Measurements from ENCODE around the gene CLIC3. TPM values are rescaled to one million over a fixed set of nuclear protein-coding genes. Genes with fewer than 3 reads are reported as not detected.

CLIC3 gene
- total RNA-seq, 1 experiment from 2014 or later = not detected

DNA sequence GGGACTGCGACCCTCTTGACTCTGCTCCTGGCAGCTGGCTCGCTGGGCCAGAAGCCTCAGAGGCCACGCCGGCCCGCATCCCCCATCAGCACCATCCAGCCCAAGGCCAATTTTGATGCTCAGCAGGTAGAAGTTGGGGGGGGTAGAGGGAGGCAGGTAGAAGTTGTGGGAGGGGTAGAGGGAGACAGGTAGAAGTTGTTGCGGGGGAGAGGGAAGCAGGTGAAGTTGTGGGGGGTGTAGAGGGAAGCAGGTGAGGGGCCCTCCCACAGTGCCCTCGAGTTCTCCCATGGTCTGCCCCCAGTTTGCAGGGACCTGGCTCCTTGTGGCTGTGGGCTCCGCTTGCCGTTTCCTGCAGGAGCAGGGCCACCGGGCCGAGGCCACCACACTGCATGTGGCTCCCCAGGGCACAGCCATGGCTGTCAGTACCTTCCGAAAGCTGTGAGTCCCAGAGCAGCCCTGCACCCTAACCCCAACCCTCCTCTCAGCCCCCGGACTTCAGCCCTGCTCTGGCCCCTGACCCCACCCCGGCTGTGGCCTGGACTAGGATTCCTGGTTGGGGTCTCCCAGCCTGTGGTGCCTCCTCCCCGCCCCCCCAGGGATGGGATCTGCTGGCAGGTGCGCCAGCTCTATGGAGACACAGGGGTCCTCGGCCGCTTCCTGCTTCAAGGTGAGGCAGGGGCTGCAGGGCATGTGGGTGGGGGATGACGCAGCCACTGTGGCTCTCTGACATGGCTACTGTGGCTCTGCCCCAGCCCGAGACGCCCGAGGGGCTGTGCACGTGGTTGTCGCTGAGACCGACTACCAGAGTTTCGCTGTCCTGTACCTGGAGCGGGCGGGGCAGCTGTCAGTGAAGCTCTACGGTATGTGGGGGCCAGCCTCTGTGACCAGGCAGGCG lies 50.8 kb downstream of the CLIC3 start:
- Histone ChIP-seq H3K27me3 (replicated peaks; ENCODE audit: insufficient read depth, low read depth, low read length, poor library complexity) (no peaks in the 10 kb centered on the region), H3K9me3 (ENCODE audit: low read depth, low read length, poor library complexity, severe bottlenecking) (no peaks in the 10 kb centered on the region), H3K4me1 (ENCODE audit: insufficient read depth, low read length, poor library complexity, severe bottlenecking) (no peaks in the 10 kb centered on the region), H3K36me3 (ENCODE audit: insufficient read depth, low read length, poor library complexity, severe bottlenecking) (peaks cover 23% of the 10 kb centered on the region), H3K27ac (ENCODE audit: low read depth, low read length, poor library complexity, severe bottlenecking) (no peak overlapping the region), H3K4me3 (ENCODE audit: low read depth, low read length, poor library complexity, severe bottlenecking) (no peak overlapping the region)
- TF ChIP-seq, protein P1, sequence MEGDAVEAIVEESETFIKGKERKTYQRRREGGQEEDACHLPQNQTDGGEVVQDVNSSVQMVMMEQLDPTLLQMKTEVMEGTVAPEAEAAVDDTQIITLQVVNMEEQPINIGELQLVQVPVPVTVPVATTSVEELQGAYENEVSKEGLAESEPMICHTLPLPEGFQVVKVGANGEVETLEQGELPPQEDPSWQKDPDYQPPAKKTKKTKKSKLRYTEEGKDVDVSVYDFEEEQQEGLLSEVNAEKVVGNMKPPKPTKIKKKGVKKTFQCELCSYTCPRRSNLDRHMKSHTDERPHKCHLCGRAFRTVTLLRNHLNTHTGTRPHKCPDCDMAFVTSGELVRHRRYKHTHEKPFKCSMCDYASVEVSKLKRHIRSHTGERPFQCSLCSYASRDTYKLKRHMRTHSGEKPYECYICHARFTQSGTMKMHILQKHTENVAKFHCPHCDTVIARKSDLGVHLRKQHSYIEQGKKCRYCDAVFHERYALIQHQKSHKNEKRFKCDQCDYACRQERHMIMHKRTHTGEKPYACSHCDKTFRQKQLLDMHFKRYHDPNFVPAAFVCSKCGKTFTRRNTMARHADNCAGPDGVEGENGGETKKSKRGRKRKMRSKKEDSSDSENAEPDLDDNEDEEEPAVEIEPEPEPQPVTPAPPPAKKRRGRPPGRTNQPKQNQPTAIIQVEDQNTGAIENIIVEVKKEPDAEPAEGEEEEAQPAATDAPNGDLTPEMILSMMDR (conservative IDR thresholded peaks at IDR 0.05; ENCODE audit: low read depth, low read length) = no peak
- TF ChIP-seq EZH2 (IDR thresholded peaks at IDR 0.05; ENCODE audit: borderline replicate concordance, low read depth, low read length, poor library complexity, severe bottlenecking) = no peak
- ChIA-PET CTCF (interaction anchor here (0.6 kb wide), 1 partner anchor 37 kb away, joined by 4 read pairs; no protein-coding TSS in a partner anchor), POLR2A (ENCODE audit: low non-redundant PET) (no interaction called here)
- no TSS peak for BruUV-seq (replicated peaks)
- intact Hi-C loops (cut with micrococcal nuclease; ENCODE audit: unreplicated experiment) = no loop called here
- no peak for DNase-seq (ENCODE audit: low spot score)

Other genes starting within 250 kb of the CLIC3 start
- gene LCN6, start 248.0 kb downstream of the CLIC3 start, total RNA-seq (2021) = not detected in 2 replicates
- not detected in 2 replicates for gene LCN8, start 238.3 kb downstream of the CLIC3 start, total RNA-seq (2021)
- gene LCN15, start 232.1 kb downstream of the CLIC3 start, total RNA-seq (2021) = not detected in 2 replicates
- 32.7 and 39.5 TPM in 2 replicates for gene TMEM141, start 205.2 kb downstream of the CLIC3 start, total RNA-seq (2021)
- gene CCDC183, start 200.2 kb downstream of the CLIC3 start, total RNA-seq (2021) = 0.46 TPM in 1 of 2 replicates, not detected in the other
- gene RABL6, start 188.6 kb downstream of the CLIC3 start, total RNA-seq (2021) = 208 and 210 TPM in 2 replicates
- 1.8 and 2.0 TPM in 2 replicates for gene AJM1, start 154.1 kb downstream of the CLIC3 start, total RNA-seq (2021)
- gene PHPT1, start 147.2 kb downstream of the CLIC3 start, total RNA-seq (2021) = 94.7 and 109 TPM in 2 replicates
- 7.9 and 10.1 TPM in 2 replicates for gene MAMDC4, start 144.2 kb downstream of the CLIC3 start, total RNA-seq (2021)
- 321 and 330 TPM in 2 replicates for gene EDF1, start 130.3 kb downstream of the CLIC3 start, total RNA-seq (2021)
- gene TRAF2, start 110.1 kb downstream of the CLIC3 start, total RNA-seq (2021) = 29.2 and 33.2 TPM in 2 replicates
- 76.7 and 81.8 TPM in 2 replicates for gene FBXW5, start 51.8 kb downstream of the CLIC3 start, total RNA-seq (2021)
- 0.74 and 0.75 TPM in 2 replicates for gene C8G, start 51.3 kb downstream of the CLIC3 start, total RNA-seq (2021)
- gene LCN12, start 44.3 kb downstream of the CLIC3 start, total RNA-seq (2021) = 1.1 TPM in 1 of 2 replicates, not detected in the other
- gene PTGDS, start 19.1 kb downstream of the CLIC3 start, total RNA-seq (2021) = not detected in 2 replicates
- gene LCNL1, start 13.6 kb downstream of the CLIC3 start, total RNA-seq (2021) = not detected in 2 replicates
- 91.5 and 99.5 TPM in 2 replicates for gene PAXX, start 4.1 kb downstream of the CLIC3 start, total RNA-seq (2021)
- 27.8 and 38.9 TPM in 2 replicates for gene ABCA2, start 31.7 kb upstream of the CLIC3 start, total RNA-seq (2021)
- gene FUT7, start 35.5 kb upstream of the CLIC3 start, total RNA-seq (2021) = not detected in 2 replicates
- 73.9 and 81.4 TPM in 2 replicates for gene NPDC1, start 49.6 kb upstream of the CLIC3 start, total RNA-seq (2021)
- not detected in 2 replicates for gene ENTPD2, start 57.5 kb upstream of the CLIC3 start, total RNA-seq (2021)
- gene SAPCD2, start 74.0 kb upstream of the CLIC3 start, total RNA-seq (2021) = 30.6 and 33.7 TPM in 2 replicates
- gene UAP1L1, start 80.9 kb upstream of the CLIC3 start, total RNA-seq (2021) = 11.2 and 13.0 TPM in 2 replicates
- gene MAN1B1, start 90.4 kb upstream of the CLIC3 start, total RNA-seq (2021) = 48.6 and 54.9 TPM in 2 replicates
- 120 and 122 TPM in 2 replicates for gene DPP7, start 118.2 kb upstream of the CLIC3 start, total RNA-seq (2021)
- gene GRIN1, start 142.6 kb upstream of the CLIC3 start, total RNA-seq (2021) = 0.17 and 0.52 TPM in 2 replicates
- gene LRRC26, start 173.5 kb upstream of the CLIC3 start, total RNA-seq (2021) = not detected in 2 replicates
- not detected in 2 replicates for gene TMEM210, start 175.5 kb upstream of the CLIC3 start, total RNA-seq (2021)
- gene ANAPC2, start 192.0 kb upstream of the CLIC3 start, total RNA-seq (2021) = 49.6 and 54.1 TPM in 2 replicates
- 86.8 and 87.3 TPM in 2 replicates for gene SSNA1, start 192.1 kb upstream of the CLIC3 start, total RNA-seq (2021)
- 23.0 and 25.7 TPM in 2 replicates for gene TPRN, start 204.2 kb upstream of the CLIC3 start, total RNA-seq (2021)
- 37.5 and 41.8 TPM in 2 replicates for gene TMEM203, start 209.1 kb upstream of the CLIC3 start, total RNA-seq (2021)
- 40.2 and 41.5 TPM in 2 replicates for gene NDOR1, start 209.1 kb upstream of the CLIC3 start, total RNA-seq (2021)
- gene RNF208, start 225.7 kb upstream of the CLIC3 start, total RNA-seq (2021) = 13.7 and 20.2 TPM in 2 replicates
- gene CYSRT1, start 228.6 kb upstream of the CLIC3 start, total RNA-seq (2021) = 0.37 TPM in 1 of 2 replicates, not detected in the other
- gene RNF224, start 230.9 kb upstream of the CLIC3 start, total RNA-seq (2021) = 0.17 TPM in 1 of 2 replicates, not detected in the other
- not detected in 2 replicates for gene SLC34A3, start 234.3 kb upstream of the CLIC3 start, total RNA-seq (2021)
- 645 and 714 TPM in 2 replicates for gene TUBB4B, start 244.7 kb upstream of the CLIC3 start, total RNA-seq (2021)

Measured in A673 (cell line).